ENCODE data around the gene COX4I2.

DNA sequence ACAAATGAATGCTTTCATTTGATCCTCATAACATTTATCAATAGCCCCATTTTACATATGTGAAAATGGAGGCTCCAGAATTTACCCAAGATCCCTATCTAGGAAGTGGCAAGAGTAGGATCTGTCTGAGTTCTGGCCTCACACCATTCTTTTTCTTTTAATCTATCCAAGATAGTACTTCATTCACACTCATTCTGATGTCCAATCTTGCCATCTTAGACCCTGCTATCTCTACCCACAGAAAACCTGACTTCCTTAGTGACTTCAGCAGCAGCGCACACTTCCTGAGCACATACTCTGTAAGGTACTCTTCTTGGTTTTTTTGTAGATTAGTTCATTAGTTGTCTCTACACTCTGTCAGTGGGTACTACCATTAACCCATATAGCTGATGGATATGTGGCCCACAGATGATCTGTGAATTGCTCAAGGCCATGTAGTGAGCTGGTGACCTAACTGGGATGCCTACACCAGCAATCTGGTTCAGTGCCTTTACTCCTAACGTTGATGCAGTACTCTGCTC is 36.3 kb downstream of the COX4I2 start:
- TF ChIP-seq, protein P1, sequence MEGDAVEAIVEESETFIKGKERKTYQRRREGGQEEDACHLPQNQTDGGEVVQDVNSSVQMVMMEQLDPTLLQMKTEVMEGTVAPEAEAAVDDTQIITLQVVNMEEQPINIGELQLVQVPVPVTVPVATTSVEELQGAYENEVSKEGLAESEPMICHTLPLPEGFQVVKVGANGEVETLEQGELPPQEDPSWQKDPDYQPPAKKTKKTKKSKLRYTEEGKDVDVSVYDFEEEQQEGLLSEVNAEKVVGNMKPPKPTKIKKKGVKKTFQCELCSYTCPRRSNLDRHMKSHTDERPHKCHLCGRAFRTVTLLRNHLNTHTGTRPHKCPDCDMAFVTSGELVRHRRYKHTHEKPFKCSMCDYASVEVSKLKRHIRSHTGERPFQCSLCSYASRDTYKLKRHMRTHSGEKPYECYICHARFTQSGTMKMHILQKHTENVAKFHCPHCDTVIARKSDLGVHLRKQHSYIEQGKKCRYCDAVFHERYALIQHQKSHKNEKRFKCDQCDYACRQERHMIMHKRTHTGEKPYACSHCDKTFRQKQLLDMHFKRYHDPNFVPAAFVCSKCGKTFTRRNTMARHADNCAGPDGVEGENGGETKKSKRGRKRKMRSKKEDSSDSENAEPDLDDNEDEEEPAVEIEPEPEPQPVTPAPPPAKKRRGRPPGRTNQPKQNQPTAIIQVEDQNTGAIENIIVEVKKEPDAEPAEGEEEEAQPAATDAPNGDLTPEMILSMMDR (IDR thresholded peaks at IDR 0.05): no peak
- TF ChIP-seq POLR2A (IDR thresholded peaks at IDR 0.05): no peak

All from breast epithelium (tissue), 3 donors.